Prostate gland (tissue), 2 donors: ENCODE results near the gene CLSTN3.

Source experiments
- CTCF ChIP-seq, 4 experiments: fragments of 200-600 bp in 2 of 4; fragments of 450-650 bp in 2 of 4; sonication (generic) in 2 of 4; IDR thresholded peaks; 1 replicate in 3 of 4; 2 replicates in 1 of 4; pipeline ENCODE4 v1.5.1; 2016 to 2019; ENCODE audit warnings: antibody characterized with exemption in 4 of 4, mild to moderate bottlenecking in 2 of 4, moderate library complexity in 2 of 4
- POLR2A ChIP-seq: fragments of 450-650 bp; IDR thresholded peaks from one replicate; pipeline ENCODE4 v1.6.1; 2016; ENCODE audit warnings: antibody characterized with exemption, mild to moderate bottlenecking

DNA sequence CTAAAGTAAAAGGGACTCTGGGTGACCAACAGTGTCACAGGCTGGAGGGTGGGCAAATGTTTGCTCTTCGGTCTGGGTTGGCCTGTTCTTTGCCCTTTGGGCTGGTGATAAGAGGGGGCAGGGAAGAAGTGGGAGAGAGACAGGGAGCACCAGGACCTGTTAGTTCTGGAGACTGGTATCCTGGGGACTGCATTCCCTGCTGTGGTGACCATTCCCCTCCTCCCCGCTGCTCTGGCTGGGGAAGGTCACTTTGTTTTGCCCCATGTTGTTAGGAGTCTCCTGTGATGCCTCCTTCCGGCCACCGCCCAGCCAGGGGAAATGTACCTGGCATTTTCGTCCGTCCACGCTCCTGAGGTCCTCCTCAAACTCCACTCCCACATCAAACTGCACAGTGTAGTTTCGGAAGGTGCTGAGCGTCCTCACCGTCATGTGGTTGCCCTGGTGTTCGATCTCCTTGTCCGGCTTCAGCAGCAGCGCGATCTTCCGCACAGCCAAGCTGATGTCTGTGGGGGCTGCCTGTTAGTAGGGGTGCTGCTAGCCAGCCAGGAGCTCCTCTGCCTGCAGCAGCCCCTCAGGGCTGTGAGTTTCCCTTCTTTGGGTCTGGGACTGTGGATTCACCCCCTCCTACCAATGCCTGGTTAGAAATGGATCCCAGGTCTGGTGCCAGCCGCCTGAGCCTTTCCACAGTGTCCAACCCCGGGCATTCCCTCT, 2.1 kb upstream of the CLSTN3 start:
- no peak for TF ChIP-seq CTCF (IDR thresholded peaks at IDR 0.05)
- no peak for TF ChIP-seq POLR2A
